HL-60/S4 treated with phorbol 12-myristate 13-acetate at 8.2 ng/mL for 4 days and 3 days (cell line): Measurements from ENCODE around the gene TIMM8B.
"Not testable (repeated sequence)": the region's sequence is repeated elsewhere in the genome, so short reads cannot be mapped to it uniquely, and the experiment has no call there.

Experiments
- in situ Hi-C: fragments of 300-500 bp; cut with MboI; formaldehyde crosslinking; loops from 2 replicates; pipeline ENCODE4 v1.15.0; 2022; ENCODE audit warnings: low sequenced_read_pairs

Gene TIMM8B

GRCh38 chr11:112086422-112087191 lies at the start of gene TIMM8B, which contains the start of gene SDHD:
Gene TIMM8B (minus strand): TSS chr11:112086756. CDS start chr11:112086723, 33 bp downstream.
Gene SDHD (plus strand): TSS chr11:112086873. CDS start chr11:112086908, 35 bp downstream.
- in situ Hi-C loops: no loop called here

- in situ Hi-C loops: no loop called here
Measured at GRCh38 chr11:112134473-112134872, 47.9 kb upstream of the TIMM8B start.

GRCh38 chr11:112132737-112133136 lies 46.2 kb upstream of the TIMM8B start:
- in situ Hi-C loops: no loop called here

GRCh38 chr11:112129656-112130055 lies 43.1 kb upstream of the TIMM8B start:
- in situ Hi-C loops: no loop called here

GRCh38 chr11:112128483-112129121 lies 42.0 kb upstream of the TIMM8B start:
- in situ Hi-C loops: no loop called here

GRCh38 chr11:112127056-112127455 lies 40.5 kb upstream of the TIMM8B start:
- in situ Hi-C loops: no loop called here

GRCh38 chr11:112123129-112123528 lies 36.6 kb upstream of the TIMM8B start:
- in situ Hi-C loops: no loop called here

GRCh38 chr11:112121981-112122615 lies 35.5 kb upstream of the TIMM8B start:
- in situ Hi-C loops: no loop called here

- in situ Hi-C loops: no loop called here
Measured at GRCh38 chr11:112118176-112118575, 31.6 kb upstream of the TIMM8B start.

GRCh38 chr11:112115386-112115785 lies 28.8 kb upstream of the TIMM8B start:
- in situ Hi-C loops: no loop called here

- in situ Hi-C loops: no loop called here
Measured at GRCh38 chr11:112114460-112114859, 27.9 kb upstream of the TIMM8B start.

- in situ Hi-C loops: no loop called here
Measured at GRCh38 chr11:112113539-112114457, 27.2 kb upstream of the TIMM8B start.

- in situ Hi-C loops: no loop called here
Measured at GRCh38 chr11:112106070-112106469, 19.5 kb upstream of the TIMM8B start.

- in situ Hi-C loops: no loop called here
Measured at GRCh38 chr11:112103446-112103845, 16.9 kb upstream of the TIMM8B start.

GRCh38 chr11:112100462-112100861 lies 13.9 kb upstream of the TIMM8B start:
- in situ Hi-C loops: no loop called here

GRCh38 chr11:112097734-112098528 lies 11.4 kb upstream of the TIMM8B start:
- in situ Hi-C loops: no loop called here

GRCh38 chr11:112096194-112096593 lies 9.6 kb upstream of the TIMM8B start:
- in situ Hi-C loops: no loop called here

GRCh38 chr11:112095302-112095701 lies 8.7 kb upstream of the TIMM8B start:
- in situ Hi-C loops: not testable (repeated sequence)

GRCh38 chr11:112087212-112087611 lies 656 bp upstream of the TIMM8B start:
- in situ Hi-C loops: no loop called here

- in situ Hi-C loops: no loop called here
Measured at GRCh38 chr11:112085822-112086421, 634 bp downstream of the TIMM8B start.
